Measurements from ENCODE around the gene SDK2.

DNA sequence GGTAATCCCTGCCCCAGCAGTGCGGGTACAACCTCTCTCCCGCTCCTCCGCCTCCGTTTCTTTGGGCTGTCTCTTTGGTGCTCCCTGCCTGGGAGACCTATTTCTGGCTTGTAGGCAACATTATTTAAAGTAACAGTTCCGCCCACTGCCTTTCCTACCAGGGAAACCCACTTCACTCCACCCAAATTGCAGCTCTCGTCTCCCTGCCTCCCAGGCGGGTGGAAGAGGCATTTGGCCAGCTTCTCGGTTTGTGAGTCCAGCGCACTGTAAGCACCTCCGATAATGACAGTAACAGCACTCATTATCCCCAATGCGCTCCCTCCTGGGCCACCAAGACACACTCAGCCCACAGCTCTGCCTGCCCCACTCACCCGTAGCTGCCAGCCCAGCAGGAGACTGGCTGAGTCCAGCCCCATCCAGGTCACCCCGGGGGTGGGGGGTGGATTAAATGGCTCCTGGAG is 167.3 kb downstream of the SDK2 start:
- TF ChIP-seq, protein P1, sequence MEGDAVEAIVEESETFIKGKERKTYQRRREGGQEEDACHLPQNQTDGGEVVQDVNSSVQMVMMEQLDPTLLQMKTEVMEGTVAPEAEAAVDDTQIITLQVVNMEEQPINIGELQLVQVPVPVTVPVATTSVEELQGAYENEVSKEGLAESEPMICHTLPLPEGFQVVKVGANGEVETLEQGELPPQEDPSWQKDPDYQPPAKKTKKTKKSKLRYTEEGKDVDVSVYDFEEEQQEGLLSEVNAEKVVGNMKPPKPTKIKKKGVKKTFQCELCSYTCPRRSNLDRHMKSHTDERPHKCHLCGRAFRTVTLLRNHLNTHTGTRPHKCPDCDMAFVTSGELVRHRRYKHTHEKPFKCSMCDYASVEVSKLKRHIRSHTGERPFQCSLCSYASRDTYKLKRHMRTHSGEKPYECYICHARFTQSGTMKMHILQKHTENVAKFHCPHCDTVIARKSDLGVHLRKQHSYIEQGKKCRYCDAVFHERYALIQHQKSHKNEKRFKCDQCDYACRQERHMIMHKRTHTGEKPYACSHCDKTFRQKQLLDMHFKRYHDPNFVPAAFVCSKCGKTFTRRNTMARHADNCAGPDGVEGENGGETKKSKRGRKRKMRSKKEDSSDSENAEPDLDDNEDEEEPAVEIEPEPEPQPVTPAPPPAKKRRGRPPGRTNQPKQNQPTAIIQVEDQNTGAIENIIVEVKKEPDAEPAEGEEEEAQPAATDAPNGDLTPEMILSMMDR (IDR thresholded peaks at IDR 0.05; ENCODE audit: insufficient read depth, low read depth, low read length): no peak
- no peak for TF ChIP-seq EZH2 (IDR thresholded peaks at IDR 0.05; ENCODE audit: insufficient read depth, low read length)
